GM12872 (cell line): ENCODE data around the gene SUPT3H.

Experiments used
- TF ChIP-seq, protein P1 (sequence below): IDR thresholded peaks from 3 replicates; pipeline ENCODE4 v1.5.1; 2011; ENCODE audit warnings: low read depth, mild to moderate bottlenecking, low read length, moderate library complexity; ENCODE audit not compliant: insufficient read depth

Gene SUPT3H

DNA sequence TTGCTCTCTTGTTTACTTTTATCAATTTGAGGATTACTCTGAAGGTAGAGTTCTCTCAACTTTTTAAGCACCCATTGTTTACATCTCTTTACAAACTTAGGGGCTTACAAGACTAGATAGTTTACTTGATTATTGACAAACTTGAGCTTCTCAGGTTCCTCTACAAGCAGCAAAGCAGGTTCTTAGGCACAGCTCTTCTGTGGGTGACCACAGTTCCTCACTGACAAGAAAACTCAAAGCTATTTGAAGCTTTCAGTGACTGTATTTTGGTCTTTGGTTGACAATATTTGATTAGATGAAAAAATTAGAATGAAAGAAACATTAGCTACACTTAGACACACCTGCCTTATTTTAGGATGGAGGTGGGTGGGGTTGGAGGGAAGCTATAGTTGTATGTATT, 376.9 kb downstream of the SUPT3H start:
- TF ChIP-seq, protein P1, sequence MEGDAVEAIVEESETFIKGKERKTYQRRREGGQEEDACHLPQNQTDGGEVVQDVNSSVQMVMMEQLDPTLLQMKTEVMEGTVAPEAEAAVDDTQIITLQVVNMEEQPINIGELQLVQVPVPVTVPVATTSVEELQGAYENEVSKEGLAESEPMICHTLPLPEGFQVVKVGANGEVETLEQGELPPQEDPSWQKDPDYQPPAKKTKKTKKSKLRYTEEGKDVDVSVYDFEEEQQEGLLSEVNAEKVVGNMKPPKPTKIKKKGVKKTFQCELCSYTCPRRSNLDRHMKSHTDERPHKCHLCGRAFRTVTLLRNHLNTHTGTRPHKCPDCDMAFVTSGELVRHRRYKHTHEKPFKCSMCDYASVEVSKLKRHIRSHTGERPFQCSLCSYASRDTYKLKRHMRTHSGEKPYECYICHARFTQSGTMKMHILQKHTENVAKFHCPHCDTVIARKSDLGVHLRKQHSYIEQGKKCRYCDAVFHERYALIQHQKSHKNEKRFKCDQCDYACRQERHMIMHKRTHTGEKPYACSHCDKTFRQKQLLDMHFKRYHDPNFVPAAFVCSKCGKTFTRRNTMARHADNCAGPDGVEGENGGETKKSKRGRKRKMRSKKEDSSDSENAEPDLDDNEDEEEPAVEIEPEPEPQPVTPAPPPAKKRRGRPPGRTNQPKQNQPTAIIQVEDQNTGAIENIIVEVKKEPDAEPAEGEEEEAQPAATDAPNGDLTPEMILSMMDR, result no peak

DNA sequence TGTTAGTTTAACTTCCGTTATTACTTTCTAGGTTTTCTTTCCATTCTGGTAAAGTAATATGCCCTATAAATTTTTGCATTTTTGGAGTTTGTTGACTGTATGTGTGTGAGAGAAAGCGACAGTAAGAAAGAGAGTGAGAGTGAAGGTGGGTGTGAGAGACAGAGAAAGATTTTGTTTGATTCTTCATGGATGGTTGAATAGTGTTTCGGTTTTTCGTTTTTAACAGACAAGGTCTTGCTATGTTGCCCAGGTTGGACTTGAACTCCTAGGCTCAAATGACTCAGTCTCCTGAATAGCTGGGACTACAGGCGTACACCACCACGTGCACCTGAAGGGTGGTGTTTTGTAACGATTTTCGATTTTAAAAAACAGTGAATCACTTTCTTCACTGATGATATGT, 378.7 kb downstream of the SUPT3H start:
- TF ChIP-seq, protein P1, result no peak

DNA sequence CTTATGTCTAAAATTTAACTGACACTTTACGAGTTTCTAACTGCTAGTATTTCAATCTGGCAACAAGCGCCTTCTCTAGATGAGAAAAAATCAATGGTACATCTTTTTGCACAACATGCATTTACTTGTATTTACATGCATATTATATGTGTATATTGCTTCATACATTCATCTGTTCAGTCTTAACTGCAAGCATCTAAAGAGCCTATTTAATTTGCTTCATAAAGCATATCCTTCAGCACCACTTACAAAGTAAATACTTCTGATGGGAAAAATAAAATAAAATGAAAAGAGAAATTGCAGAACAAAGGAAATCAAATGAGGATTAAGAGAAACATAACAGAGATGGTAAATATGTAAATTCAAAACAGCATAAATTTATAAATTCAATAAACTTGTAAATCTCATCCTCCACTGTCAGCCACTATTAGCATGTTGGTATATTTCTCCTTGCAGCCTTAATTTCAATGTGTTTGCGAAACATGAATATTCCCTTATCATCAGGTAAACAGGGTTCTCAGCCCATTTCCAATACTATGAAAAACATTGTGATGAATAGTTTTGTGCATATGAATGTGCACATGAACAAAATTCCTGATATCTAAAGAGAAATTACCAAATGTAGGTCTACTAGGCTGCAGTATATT, 382.1 kb downstream of the SUPT3H start:
- TF ChIP-seq, protein P1, result no peak

DNA sequence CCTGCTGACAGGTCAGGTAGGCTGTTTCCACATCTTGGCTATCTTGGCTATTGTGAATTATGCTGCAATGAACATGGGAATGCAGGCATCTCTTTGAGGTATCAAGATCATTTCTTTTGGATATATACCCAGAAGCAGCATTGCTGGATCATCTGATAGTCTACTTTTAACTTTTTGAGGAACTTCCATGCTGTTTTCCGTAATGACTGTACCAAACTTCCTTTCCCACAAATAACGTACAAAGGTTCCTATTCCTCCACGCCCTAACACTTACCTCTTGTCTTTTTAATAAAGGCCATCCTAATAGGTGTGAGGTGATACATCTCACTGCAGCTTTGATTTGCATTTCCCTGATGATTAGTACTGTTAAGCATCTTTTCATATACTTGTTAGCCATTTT, 388.3 kb downstream of the SUPT3H start:
- TF ChIP-seq, protein P1, result no peak

DNA sequence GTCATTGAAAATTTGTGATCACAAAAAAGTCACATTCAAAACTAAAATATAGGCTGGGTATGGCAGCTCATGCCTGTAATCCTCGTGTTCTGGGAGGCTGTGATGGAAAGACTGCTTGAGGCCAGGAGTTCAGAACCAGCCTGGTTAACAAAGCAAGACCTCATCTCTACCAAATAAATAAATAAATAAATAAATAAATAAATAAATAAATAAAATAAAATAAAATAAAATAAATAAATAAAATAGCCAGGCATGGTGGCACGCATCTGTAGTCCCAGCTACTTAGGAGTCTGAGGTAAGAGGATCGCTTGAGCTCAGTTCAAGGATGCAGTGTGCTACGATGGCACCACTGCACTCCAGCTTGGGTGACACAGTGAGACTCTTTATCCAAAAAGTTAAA, 392.7 kb downstream of the SUPT3H start:
- TF ChIP-seq, protein P1, result no peak

DNA sequence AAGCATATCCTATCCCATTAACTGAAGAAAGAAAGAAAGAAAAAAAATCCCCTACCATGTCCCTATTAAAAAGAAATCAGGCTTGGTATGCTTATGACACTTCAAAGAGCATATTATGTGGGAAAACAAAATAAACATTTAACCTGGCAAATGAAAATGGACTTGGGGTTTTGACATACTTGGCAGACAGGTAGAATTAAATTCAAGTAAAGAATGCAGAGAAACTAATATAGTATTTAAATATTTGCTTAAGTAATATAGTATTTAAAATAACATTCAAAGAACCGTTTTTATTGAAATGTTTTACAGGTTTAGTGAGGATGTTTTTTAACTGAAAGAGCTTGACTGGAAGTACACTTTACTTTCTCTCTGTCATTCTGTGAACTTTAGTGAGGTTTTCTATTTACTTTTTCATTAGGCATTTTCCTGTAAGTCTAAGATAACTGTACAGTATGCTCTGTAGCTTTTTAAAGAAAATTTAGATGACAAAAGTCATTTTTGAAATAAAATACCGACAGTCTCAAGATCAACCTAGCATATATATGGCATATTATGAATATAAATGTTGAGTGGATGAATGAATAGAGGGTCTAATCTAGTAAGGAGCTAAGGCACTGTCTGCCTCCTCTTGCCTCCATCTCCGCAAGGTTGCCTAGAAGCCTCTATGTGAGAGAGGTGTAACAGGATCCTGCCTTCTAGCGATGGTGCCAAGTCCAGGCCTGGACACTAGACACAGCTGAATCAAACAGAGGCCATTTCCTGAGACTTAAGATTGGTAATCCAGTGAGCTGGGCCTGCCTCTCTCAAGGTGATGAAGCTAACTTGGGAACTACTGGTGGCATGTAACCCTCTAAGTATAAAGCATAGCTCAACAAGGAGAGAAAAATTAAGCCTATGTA, 394.0 kb downstream of the SUPT3H start:
- TF ChIP-seq, protein P1, result no peak

DNA sequence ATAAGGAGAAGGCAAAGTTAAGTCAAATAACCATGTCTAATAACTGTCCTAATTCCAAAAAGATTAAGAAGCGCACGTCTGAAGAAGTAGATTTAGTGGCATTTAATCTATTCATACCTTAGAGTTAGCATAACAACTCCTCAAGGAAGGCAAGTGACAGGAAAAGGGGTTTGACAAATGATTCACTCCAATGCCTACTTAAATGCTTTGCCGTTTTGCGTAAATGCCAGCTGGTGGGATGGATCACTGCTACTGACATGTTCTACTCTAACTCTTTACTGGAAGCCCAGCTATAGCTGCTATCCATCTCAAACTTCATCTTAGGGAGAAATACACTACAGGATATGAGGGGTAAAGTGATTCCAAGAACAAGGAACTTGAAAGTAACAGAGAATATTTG, 396.9 kb downstream of the SUPT3H start:
- TF ChIP-seq, protein P1, result no peak
